ENCODE data around the gene HRH2.
"Not testable (repeated sequence)": the region's sequence is repeated elsewhere in the genome, so short reads cannot be mapped to it uniquely, and the experiment has no call there.

The HRH2 gene

GRCh38 chr5:175713930-175714329, 56.1 kb downstream of the HRH2 start:
- no peak for DNase-seq (ENCODE audit: low spot score)

GRCh38 chr5:175714479-175715085, 56.7 kb downstream of the HRH2 start:
- DNase-seq (ENCODE audit: low spot score), result no peak

- DNase-seq (ENCODE audit: low spot score), result no peak
Observed at GRCh38 chr5:175715627-175716522, 58.0 kb downstream of the HRH2 start.

DNA sequence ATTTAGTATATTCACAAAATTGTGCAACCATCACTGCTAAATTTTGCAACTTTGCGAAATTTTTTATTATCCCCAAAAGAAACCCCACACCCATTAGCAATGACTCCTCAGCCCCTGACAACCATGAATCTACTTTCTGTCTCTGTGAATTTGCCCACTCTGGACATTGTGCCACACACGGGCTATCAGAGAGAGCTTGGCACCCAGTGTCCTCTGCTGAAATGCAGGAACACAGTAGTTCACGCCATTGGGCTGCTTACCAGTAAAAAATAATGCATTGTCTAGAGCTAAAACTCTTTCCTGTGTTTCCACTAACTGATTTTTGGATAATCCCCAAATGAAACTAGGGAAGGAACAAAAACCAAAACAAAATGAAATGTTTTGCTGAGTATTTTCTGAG, 60.0 kb downstream of the HRH2 start:
- DNase-seq (ENCODE audit: low spot score), result no peak

DNA sequence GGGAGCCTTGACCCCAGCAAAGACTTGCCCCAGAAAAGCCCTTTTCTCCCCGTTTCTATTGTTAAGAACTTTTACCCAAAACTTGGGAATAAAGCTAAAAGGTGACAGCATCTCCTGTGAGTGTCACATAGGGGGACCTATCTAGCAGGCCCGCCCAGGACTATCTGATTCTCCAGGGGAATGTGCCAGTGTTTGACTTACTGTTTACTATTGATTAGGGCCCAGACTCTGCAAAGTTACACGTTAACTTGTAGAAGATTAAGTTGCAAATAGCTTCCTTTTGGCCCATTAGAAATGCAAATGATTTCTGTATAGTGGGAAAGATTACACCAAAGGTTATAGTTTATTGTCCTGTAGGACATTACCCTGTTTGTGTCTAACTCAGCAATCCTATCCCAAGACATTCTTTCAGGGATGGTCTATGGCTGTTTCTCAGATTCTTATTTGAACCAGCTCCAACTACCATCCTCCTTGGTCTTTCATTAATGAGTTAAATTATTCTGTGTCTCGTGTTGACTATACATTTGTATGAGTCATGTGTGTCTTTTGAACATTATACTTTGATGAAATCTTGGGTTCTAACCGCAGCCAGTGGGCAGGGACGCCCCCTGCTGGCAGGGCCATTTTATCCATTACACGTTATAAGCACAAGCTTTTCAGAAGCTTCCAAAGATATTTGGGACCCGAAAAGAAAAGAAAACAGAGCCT, 60.7 kb downstream of the HRH2 start:
- DNase-seq (ENCODE audit: low spot score), result no peak

DNA sequence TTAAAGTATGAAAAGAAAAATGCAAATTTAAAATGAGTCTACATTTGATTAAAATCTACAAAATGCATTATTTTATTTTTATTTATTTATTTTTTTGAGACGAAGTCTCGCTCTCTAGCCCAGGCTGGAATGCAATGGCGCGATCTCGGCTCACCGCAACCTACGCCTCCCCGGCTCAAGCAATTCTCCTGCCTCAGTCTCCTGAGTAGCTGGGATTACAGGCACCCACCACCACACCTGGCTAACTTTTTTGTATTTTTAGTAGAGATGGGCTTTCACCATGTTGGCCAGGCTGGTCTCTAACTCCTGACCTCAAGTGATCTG, 61.2 kb downstream of the HRH2 start:
- not testable (repeated sequence) for DNase-seq (ENCODE audit: low spot score)

DNA sequence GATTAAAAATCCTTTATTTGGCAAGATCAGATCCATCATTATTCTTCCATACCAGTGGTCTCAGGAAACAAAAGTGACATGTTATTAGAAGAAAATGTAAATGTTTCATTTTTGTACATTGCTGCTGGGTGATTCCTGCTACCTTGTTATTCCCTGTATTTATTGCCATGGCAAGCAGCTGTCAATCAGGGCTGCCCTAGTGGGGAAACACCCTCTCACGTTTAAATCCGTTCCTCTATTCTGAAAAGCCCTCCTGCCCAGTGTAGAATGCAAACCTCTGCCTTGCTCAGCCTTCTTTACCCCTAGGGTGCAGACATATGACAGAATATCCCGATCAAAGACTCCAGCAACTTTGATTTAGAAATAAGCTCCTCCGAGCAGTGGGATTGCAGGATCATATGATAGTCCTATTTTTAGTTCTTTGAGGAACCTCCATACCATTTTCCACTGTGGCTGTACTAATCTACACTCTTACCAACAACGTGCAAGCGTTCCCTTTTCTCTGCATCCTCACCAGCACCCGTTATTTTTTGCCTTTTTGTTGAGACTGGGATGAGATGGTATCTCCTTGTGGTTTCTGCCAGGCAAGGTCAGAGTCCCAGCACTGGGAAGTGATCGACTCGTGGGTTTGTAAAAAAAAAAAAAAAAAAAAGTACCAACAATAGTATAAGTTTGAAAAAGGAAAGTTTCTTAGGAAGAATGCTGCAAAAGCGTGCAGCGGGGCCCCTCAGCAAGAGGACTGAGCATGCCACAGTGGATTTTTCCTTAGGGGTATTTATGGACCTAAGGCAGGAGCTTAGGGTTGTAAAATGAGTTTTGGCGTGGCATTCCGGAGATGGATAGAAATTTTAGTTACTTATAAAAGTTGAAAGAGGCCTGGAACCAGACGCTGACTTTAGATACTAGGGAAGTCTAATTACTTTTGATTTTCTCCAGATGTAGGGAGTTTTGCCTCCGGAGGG, 66.7 kb downstream of the HRH2 start:
- DNase-seq (ENCODE audit: low spot score), result no peak

- DNase-seq (ENCODE audit: low spot score), result no peak
Observed at GRCh38 chr5:175728316-175728715, 70.4 kb downstream of the HRH2 start.

GRCh38 chr5:175728885-175729828, 71.3 kb downstream of the HRH2 start:
- DNase-seq (ENCODE audit: low spot score), result no peak

DNA sequence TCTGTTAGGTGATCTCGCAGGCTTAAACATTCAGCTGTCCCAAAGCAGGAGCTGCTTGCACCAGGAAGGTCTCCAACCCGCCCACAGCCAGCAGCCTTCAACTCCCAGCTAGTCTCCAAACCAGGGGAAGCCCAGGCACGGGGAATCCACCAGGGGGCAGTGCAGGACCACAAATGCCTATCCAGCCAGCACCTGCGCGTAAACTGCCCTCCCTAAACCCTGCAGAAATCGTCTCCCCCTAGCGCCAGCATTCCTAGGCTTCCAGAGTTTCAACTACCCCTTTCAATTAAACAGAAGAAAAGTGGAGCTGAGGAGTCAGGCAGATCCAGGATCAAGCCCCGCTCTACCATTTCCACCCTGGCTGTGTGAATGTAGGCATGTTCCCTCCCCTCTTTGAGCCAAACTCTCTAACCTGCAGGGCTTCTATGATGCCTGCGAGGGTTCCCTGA, 72.0 kb downstream of the HRH2 start:
- DNase-seq (ENCODE audit: low spot score), result peak; percentile 86

- DNase-seq (ENCODE audit: low spot score), result no peak
Observed at GRCh38 chr5:175731172-175731571, 73.3 kb downstream of the HRH2 start.

- DNase-seq (ENCODE audit: low spot score), result no peak
Observed at GRCh38 chr5:175731756-175732465, 74.0 kb downstream of the HRH2 start.

DNA sequence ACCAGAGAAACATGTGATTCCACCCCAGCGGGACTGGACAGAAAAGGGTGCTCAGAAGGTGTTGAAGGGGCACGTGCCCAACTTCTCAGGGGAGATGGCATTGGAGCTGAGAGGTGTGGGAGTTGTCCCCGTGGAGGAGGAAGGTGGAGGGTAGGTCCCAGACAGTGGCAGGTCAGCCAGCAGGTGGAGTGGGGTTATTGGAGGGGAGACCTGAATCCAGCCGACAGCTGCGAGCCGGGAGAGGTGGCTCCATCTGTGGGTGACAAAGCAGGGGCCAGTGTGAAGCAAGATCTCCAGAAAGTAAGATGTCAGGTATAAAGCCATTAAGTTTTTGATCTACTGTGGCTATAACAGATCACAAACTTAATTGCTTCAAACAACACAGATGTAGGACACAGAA, 75.1 kb downstream of the HRH2 start:
- DNase-seq (ENCODE audit: low spot score), result no peak

- no peak for DNase-seq (ENCODE audit: low spot score)
Observed at GRCh38 chr5:175734016-175734415, 76.1 kb downstream of the HRH2 start.

GRCh38 chr5:175734501-175734900, 76.6 kb downstream of the HRH2 start:
- no peak for DNase-seq (ENCODE audit: low spot score)

DNA sequence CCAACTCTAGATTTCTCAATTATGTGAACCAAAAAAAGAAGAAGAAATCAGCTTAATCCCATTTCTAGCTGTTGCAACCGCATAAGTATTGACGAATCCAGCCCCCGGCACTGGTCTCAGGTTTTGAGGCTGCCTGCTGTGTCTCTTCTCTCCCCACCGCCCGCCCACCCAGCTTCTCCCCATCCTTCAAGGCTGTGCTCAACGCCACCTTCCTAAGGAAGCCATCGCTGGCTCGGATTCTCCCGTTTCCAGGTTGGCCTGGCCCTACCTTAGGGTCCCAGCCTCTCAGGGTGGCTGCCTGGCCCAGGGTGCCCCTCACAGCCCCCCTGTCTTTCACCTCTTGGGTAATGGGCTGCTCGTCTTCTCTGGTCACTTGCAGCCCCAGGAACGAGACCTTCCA, 77.8 kb downstream of the HRH2 start:
- DNase-seq (ENCODE audit: low spot score), result no peak

- no peak for DNase-seq (ENCODE audit: low spot score)
Observed at GRCh38 chr5:175736652-175737051, 78.8 kb downstream of the HRH2 start.

- DNase-seq (ENCODE audit: low spot score), result no peak
Observed at GRCh38 chr5:175737481-175737880, 79.6 kb downstream of the HRH2 start.

GRCh38 chr5:175738126-175738525, 80.3 kb downstream of the HRH2 start:
- DNase-seq (ENCODE audit: low spot score), result no peak

GRCh38 chr5:175738602-175739133, 80.8 kb downstream of the HRH2 start:
- DNase-seq (ENCODE audit: low spot score), result no peak
